K562 (cell line): ENCODE data around the gene ZNF480.

Source experiments
- CTCF ChIP-seq, 3 experiments: IDR thresholded peaks in 2 of 3; conservative IDR thresholded peaks in 1 of 3; 2 replicates each; pipeline ENCODE4 v1.5.1; 2011 to 2012; ENCODE audit warnings: low read length in 3 of 3, mild to moderate bottlenecking in 3 of 3, control low read depth in 2 of 3, improper control_type of control experiment in 1 of 3, inconsistent platforms in 1 of 3, low read depth in 1 of 3, mixed read lengths in 1 of 3, moderate library complexity in 1 of 3; ENCODE audit not compliant: insufficient read depth in 2 of 3
- ELF1 ChIP-seq: fragments of 200-800 bp; sonication (Bioruptor generic); IDR thresholded peaks from 2 replicates; pipeline ENCODE4 v1.6.1; 2016; ENCODE audit warnings: missing genetic modification characterization, missing compliant biosample characterization
- RB1 ChIP-seq: fragments of 450-650 bp; IDR thresholded peaks from 2 replicates; pipeline ENCODE4 v1.6.1; 2017; ENCODE audit warnings: low read depth, mild to moderate bottlenecking
- REST ChIP-seq, 2 experiments: fragments of 450-650 bp; formaldehyde crosslinking in 1 of 2; IDR thresholded peaks; 2 replicates each; pipeline versions ENCODE4 v1.4.0 to v1.6.1; 2014 to 2020; ENCODE audit warnings: mild to moderate bottlenecking in 2 of 2, borderline replicate concordance in 1 of 2, low read depth in 1 of 2
- RNF219 ChIP-seq: fragments of 250-450 bp; sonication (Bioruptor Pico); IDR thresholded peaks from 2 replicates; pipeline ENCODE4 v1.5.0; 2022; ENCODE audit warnings: mild to moderate bottlenecking
- SREBF2 ChIP-seq: sonication (generic); formaldehyde crosslinking; IDR thresholded peaks from 2 replicates; pipeline ENCODE4 v1.4.0; 2020; ENCODE audit warnings: mild to moderate bottlenecking, missing genetic modification reagents
- SRSF1 ChIP-seq: fragments of 200-400 bp; formaldehyde crosslinking; IDR thresholded peaks from 2 replicates; pipeline ENCODE4 v1.6.1; 2017; ENCODE audit warnings: mild to moderate bottlenecking, low read depth, low read length, moderate library complexity
- TF ChIP-seq, protein P1 (sequence below), 2 experiments: fragments of 450-650 bp in 1 of 2; sonication (generic) in 1 of 2; formaldehyde crosslinking in 1 of 2; IDR thresholded peaks; 2 replicates each; pipeline versions ENCODE4 v1.7.1 to v1.9.0; 2016 to 2022; ENCODE audit warnings: inconsistent platforms in 1 of 2, mild to moderate bottlenecking in 1 of 2, missing genetic modification reagents in 1 of 2

DNA sequence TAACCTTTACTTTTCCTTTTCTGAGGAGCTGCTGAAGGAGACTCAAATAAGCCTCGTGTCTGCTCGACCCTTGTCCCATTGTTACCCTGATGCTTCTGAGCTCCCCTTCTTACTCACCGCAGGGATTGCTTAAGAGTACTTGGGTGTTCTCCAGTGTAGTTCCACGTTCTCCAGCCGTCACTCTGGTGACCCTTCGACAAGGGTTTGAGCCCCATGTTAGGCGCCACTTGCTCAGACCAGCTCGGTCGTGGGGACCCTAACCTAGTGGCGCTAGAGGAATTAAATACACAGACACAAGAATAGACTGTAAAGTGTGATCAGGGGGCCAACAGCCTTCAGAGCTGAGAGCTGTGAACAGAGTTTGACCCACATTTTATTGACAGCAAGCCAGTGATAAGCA is 10.3 kb downstream of the ZNF480 start:
- TF ChIP-seq SRSF1, result no peak
- no peak for TF ChIP-seq REST (IDR thresholded peaks at IDR 0.05; ENCODE audit: borderline replicate concordance)
- TF ChIP-seq REST (CRISPR knock-in tag; IDR thresholded peaks at IDR 0.05; ENCODE audit: low read depth), result no peak
- TF ChIP-seq RNF219 (CRISPR knock-in tag), result no peak
- TF ChIP-seq SREBF2, result no peak
- TF ChIP-seq CTCF (IDR thresholded peaks at IDR 0.05 in 2 of 3, conservative IDR thresholded peaks at IDR 0.05 in 1 of 3; ENCODE audit: insufficient read depth in 2 of 3, low read depth in 1 of 3, low read length in 3 of 3), result no peak
- TF ChIP-seq RB1, result no peak
- TF ChIP-seq ELF1 (tag), result no peak
- TF ChIP-seq, protein P1, sequence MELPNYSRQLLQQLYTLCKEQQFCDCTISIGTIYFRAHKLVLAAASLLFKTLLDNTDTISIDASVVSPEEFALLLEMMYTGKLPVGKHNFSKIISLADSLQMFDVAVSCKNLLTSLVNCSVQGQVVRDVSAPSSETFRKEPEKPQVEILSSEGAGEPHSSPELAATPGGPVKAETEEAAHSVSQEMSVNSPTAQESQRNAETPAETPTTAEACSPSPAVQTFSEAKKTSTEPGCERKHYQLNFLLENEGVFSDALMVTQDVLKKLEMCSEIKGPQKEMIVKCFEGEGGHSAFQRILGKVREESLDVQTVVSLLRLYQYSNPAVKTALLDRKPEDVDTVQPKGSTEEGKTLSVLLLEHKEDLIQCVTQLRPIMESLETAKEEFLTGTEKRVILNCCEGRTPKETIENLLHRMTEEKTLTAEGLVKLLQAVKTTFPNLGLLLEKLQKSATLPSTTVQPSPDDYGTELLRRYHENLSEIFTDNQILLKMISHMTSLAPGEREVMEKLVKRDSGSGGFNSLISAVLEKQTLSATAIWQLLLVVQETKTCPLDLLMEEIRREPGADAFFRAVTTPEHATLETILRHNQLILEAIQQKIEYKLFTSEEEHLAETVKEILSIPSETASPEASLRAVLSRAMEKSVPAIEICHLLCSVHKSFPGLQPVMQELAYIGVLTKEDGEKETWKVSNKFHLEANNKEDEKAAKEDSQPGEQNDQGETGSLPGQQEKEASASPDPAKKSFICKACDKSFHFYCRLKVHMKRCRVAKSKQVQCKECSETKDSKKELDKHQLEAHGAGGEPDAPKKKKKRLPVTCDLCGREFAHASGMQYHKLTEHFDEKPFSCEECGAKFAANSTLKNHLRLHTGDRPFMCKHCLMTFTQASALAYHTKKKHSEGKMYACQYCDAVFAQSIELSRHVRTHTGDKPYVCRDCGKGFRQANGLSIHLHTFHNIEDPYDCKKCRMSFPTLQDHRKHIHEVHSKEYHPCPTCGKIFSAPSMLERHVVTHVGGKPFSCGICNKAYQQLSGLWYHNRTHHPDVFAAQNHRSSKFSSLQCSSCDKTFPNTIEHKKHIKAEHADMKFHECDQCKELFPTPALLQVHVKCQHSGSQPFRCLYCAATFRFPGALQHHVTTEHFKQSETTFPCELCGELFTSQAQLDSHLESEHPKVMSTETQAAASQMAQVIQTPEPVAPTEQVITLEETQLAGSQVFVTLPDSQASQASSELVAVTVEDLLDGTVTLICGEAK (IDR thresholded peaks at IDR 0.05), result no peak
- TF ChIP-seq, protein P1 (CRISPR knock-in tag; IDR thresholded peaks at IDR 0.05), result no peak
